GM21528 (cell line): Measurements from ENCODE around the gene CLEC18A.
"Not testable (repeated sequence)": the region's sequence is repeated elsewhere in the genome, so short reads cannot be mapped to it uniquely, and the experiment has no call there.

Experiments
- ATAC-seq: cut with Tn5 transposase; IDR thresholded peaks from one replicate; pipeline ENCODE4 v1.9.1; 2021; ENCODE audit warnings: mild to moderate bottlenecking, moderate library complexity; ENCODE audit not compliant: unreplicated experiment, low FRiP score

Gene CLEC18A

DNA sequence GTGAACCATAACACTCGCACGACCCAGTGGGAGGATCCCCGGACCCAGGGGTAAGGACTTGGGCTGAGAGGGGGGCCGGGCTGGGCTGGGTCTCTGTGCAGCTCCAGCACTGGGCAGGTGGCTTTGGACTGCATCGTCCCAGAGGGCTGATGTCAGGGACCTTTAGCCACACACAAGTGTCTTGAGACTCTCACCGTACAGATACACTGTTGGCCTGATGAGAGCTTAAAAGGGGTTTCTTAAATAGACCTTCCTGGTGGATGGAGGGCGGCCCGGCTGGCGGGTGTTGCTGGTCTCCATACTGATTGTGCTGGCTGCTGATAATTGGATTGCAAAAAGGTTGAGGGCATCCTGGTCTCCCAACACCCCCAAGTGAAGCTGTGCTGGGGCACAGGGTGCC, 21.7 kb upstream of the CLEC18A start:
- no peak for ATAC-seq

DNA sequence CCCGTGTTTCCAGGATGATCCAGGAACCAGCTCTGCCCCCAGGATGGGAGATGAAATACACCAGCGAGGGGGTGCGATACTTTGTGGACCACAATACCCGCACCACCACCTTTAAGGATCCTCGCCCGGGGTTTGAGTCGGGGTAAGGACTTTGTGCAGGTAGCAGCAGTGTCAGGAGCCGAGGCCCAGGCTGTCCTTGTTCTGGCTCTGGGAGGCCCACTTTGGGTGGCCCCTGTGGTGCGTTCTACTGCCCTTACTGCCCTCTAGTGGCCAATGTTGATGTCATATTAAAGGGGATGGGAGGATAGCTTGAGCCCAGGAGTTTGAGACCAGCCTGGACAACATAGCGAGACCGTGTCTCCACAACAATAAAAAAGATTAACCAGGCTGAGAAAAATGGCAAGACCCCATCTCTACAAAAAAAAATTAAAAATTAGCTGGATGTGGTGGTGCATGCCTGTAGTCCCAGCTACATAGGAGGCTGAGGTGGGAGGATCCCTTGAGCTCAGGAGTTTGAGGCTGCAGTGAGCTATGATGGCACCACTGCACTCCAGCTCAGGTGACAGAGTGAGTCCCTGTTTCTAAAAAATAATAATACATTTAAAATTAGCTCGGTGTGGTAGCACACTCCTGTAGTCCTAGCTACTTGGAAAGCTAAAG, 20.9 kb upstream of the CLEC18A start:
- no peak for ATAC-seq

DNA sequence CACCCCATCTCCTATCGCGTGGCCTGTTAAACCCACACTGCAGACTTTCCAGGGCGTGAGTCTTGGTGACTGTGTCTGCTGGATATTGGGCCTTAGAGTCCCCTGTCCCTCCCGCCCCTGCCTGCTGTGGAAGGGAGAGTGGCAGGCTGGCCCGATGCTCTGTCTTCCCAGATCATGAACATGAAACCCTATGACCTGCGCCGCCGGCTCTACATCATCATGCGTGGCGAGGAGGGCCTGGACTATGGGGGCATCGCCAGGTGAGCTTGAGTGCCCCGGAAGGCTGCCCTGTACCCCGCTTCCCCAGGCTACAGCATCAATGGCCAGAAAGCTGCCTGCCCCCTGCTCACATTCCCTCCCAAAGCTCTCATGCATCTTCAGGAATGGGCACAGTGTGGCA, 19.5 kb upstream of the CLEC18A start:
- ATAC-seq, result no peak

DNA sequence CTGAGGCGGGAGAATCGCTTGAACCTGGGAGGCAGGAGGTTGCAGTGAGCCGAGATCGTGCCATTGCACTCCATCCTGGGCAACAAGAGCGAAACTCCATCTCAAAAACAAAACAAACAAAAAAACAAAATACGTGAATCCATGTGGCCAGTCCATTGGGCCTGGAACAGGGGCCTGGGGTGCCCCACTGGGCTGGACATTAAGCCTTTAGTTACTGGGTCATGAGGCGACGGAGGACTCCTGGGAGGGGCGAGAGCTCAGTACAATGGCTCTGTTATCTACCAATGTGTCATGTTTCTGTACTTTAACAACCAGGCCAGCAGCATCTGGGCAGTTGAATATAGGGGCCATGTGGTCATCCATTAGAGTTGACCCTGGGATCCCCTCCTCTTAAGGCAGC, 18.9 kb upstream of the CLEC18A start:
- ATAC-seq, result no peak

DNA sequence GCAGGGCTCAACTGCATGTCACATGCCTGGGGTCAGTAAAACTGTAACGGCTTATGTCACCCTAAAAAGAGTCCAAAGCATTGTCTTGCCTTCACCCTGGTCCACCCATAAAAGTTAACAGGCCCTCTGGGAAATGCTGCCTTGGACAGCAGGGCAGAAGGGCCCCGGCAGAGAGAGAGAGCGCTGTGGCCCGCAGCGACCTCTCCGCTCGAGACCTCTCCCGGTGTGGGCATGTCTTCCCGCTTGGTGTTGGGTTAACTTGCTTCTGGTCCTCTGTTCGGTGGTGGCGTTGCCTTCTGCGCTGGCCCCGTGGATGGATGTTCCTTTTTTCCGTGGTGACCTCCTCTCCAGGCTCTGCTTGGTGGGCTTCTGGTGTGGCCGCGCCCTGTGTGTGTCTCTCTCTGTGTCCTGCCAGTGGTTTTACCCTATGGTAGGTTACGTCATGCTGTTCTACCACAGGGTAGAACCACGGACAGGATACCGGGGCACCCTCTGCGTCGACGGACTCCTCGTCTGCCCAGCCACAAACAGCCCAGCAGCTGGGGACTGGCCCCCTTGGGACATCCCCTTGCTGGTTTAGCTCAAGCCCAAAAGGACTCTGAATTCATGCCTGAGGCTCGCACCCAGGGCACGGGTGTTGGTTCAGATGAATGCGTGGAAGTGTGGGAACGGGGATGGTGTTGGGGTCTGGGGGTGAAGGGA, 18.3 kb upstream of the CLEC18A start:
- ATAC-seq, result no peak

DNA sequence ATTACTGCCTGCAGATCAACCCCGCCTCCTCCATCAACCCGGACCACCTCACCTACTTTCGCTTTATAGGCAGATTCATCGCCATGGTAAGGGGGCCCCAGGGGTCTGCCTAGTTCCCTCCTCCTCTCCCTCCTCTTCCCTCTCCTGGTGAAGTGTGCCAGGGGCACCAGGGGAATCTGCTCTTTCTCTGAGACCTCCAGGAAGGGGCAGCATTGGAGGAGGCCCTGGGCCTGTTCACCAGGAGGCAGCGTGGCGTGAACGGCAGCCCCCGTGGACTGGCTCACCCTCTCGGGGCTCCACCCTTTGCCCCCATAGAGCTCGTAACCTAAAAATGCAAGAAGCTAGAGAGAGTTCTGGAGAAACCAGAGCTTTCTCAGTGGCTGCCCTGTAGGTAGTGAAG, 17.1 kb upstream of the CLEC18A start:
- ATAC-seq, result no peak

DNA sequence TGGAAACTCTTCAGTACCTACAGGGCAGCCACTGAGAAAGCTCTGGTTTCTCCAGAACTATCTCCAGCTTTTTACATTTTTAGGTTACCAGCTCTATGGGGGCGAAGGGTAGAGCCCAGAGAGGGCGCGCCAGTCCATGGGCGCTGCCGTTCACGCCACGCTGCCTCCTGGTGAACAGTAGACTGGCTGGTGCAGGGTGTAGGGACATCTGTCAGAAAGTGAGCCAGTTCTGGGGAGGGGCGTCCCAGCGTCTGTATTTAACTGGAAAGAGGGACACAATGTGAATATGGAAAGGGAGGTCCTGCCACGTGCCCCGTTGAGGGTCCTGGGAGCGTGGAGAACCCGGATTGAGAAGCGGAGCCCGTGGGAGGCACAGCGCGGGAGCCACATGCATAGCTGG, 16.4 kb upstream of the CLEC18A start:
- no peak for ATAC-seq

DNA sequence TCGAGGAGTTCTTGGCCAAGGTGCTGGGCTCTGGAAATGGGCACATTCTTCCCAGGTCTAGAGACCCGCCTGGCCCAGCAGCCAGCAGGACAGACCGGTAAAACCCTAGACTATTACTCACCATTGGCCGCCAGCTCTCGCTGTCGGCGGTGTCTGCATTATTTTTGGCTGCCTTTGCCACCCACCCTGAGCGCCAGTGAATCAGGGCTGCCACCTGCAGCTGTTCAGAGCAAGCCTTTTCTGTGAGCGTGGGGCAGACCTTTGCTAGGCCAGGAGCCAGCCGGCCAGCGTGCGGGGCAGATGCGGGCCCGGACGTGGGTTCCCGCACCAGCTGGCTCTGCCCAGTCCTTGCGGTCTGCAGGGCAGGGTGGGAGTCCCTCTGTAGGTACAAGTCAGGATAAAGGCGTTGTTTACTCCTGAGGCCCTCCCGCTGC, 15.8 kb upstream of the CLEC18A start:
- no peak for ATAC-seq

DNA sequence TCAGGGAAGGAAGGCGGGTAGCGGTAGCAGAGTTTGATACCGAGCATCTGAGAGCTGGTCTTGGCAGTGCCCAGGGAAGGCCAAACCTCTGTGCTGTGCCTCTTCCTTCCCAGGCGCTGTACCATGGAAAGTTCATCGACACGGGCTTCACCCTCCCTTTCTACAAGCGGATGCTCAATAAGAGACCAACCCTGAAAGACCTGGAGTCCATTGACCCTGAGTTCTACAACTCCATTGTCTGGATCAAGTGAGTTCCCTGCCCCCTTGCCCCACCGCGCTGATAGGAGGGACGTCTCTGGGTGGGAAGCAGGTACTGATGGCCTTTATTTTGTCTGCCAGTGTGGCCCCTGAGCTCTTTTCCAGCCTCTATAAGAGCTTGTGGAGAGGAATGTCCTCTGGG, 15.4 kb upstream of the CLEC18A start:
- no peak for ATAC-seq

DNA sequence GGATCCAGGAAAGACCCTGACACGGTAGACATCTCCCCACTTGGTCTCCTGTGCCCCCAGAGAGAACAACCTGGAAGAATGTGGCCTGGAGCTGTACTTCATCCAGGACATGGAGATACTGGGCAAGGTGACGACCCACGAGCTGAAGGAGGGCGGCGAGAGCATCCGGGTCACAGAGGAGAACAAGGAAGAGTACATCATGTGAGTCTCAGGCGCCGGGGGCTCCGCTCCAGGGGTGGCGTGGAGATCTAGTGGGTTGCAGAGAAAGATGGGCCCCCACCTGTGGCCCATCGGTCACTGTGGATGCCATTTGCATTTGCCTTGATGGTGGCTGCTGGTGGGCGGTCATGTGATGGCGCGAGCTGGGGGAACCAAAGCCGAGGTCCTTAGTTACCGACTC, 14.9 kb upstream of the CLEC18A start:
- ATAC-seq, result no peak

DNA sequence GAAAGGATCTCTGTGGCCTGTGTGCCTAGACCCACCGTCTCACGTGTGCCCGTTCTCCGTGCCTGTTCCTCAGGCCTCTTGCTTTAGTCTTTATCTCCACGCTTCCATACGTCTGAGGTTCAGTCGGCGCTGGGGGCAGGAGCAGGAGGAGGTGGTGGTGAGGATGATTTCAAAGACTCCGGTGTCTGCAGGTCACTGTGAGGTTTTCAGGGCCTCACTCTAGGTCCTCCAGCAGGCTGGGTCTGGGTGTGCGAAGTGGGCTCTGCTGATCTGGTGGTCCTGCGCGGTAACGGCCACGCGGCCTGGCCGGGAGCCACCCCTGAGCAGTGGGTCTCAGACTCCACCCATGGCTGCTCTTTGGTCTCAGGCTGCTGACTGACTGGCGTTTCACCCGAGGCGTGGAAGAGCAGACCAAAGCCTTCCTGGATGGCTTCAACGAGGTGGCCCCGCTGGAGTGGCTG, 14.4 kb upstream of the CLEC18A start:
- no peak for ATAC-seq

DNA sequence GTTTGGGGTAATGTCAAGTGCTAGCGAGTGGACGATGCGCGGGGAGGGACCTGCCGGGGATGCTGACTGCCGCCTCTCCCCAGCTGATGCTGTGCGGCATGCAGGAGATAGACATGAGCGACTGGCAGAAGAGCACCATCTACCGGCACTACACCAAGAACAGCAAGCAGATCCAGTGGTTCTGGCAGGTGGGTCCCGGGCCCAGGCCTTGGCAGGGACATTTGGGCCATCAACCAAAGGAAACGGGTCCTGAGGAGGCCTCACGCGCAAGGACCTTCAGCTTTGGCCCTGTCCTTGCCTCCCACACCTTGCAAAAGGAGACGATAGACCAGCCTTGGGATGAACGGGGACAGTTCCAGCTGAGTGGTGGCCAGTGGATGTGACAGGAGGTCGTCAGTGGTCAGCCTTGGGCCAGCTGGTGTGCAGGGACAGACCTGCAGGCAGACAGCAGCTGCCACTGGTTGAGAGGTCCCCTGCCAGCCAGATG, 13.6 kb upstream of the CLEC18A start:
- no peak for ATAC-seq

DNA sequence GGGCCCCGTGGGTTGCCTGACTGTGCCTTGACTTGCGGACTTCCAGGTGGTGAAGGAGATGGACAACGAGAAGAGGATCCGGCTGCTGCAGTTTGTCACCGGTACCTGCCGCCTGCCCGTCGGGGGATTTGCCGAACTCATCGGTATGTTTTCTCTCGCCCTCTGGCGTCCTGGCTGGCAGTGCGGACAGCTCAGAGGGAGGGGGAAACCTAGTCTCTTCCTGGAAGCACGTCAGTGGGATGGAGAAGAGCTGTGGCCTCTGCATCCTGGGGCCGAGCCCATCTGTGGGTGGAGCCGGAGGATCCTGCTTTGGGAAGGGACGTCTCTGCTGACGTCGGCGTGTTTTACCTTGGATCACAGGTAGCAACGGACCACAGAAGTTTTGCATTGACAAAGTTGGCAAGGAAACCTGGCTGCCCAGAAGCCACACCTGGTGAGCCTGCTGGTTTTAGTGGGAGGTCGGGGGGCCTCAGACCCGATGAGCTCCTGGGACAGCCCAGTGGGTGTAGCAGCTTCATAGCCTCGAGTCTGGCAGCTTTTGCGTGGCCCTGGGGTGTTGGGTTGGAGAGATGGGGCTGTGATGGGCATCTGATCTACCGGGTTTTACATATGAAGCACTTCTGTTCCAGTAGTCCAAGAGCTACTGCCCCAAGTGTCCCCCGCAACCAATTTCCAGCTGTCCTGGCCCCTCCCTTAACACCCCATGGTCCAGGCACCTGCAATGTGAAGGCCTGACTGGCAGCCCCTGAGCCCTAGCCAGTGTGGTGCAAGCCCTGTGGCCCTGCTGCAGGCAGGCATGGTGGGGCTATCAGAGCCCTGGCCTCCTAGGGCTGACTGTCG, 11.9 kb upstream of the CLEC18A start:
- ATAC-seq, result no peak

DNA sequence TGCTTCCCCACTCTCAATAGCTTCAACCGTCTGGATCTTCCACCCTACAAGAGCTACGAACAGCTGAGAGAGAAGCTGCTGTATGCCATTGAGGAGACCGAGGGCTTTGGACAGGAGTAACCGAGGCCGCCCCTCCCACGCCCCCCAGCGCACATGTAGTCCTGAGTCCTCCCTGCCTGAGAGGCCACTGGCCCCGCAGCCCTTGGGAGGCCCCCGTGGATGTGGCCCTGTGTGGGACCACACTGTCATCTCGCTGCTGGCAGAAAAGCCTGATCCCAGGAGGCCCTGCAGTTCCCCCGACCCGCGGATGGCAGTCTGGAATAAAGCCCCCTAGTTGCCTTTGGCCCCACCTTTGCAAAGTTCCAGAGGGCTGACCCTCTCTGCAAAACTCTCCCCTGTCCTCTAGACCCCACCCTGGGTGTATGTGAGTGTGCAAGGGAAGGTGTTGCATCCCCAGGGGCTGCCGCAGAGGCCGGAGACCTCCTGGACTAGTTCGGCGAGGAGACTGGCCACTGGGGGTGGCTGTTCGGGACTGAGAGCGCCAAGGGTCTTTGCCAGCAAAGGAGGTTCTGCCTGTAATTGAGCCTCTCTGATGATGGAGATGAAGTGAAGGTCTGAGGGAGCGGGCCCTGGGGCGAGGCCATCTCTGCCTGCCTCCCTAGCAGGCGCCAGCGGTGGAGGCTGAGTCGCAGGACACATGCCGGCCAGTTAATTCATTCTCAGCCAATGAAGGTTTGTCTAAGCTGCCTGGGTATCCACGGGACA, 11.1 kb upstream of the CLEC18A start:
- no peak for ATAC-seq

DNA sequence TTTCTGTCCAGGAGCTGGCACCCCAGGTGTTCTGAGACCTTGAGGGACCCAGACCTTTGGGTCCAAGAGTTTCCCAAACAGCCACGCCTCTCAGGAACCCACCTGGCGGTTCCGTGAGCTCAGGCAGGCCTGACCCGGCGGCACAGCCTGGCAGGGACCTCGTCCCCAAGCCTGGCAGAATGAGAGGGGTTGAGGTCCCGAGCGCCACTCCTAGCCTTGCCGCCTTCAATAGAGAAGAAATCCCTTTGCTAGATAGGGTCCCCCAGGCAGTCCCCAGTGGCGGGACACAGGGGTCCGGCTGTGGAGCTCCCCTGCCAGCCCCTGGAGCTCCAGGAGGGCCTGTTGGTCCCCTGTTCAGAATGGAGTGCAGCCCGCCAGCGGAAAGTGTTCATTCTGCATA, 10.5 kb upstream of the CLEC18A start:
- no peak for ATAC-seq

DNA sequence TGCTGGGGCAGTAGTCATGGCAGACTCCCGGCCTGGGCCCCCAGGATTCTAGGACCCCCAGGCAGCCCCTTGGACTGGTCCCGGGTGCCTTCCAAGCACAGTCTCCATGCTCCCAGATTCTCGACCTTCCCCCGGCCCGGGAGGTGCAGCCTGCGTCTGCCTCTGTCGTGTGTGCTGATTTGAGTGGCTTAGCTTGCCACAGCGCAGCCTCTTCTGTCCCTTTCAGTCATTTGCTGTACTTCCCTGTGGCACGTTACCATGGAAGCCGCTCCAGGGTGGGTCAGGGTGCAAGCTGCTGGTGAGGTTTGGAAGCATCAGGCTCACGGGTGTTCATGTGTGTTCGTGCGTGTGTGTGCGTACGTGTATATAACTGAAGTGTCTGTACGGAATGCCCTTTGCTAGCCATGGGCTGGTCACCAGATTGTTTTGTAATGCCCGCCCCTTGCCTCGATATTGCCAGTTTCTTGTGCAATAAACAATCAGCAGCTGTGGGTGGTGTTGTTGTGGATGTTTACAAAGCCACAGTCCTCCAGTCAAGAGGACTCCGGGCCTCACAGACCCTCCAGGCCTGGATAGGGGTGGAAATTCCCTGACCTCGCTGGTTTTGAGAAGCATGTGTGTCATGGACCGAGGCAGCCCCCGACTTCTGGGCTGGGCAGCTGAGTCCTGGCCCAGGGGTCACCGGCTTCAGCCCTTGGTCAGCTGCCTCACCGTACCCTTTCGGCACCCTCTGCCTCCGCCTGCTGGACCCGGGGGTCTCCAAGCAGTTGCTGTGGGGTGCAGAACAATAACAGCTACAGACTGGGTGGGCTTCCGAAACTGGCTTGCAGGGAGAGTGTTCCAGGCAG, 9.7 kb upstream of the CLEC18A start:
- ATAC-seq, result no peak

DNA sequence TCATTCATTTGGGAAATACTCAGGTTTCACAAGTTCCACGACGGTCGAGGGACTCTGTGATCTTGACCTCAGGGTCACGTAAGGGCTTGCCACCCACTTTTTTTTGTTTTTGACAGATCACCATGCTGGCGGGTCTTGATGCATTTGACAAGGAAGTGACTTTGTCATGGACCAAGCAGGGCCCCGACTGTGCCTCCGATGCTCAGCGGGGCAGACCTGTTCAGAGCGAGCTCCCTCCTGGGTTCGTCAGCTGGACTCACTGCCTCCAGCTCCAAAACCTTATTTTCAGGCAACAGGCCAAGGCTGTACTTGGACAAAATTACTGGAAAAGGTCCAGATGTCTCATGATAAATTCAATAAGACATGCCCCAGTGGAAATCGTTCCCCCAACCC, 9.0 kb upstream of the CLEC18A start:
- no peak for ATAC-seq

DNA sequence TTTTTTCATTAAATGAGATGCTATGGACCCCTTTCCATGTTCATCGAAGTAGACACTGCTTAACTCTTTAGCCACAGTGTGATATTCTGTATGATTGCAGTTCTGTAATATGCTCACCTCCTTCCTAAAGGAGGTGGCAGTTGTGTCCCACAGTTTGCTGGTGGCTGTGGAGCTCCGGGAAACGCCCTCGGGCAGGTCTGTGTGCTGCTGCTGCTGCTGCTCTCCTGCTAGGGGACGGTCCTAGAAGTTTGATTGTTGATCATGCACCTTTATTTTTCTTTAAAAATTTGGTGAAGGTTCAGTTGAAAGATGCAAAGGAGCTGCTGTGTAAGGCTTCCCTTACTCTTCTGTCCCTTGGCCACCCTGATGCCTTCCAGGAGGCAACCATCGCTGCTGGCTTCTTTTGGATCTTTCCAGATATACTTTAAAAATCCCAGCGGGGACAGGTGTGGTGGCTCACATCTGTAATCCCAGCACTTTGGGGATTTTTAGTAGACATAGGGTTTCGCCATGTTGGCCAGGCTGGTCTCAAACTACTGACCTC, 8.4 kb upstream of the CLEC18A start:
- ATAC-seq, result no peak

DNA sequence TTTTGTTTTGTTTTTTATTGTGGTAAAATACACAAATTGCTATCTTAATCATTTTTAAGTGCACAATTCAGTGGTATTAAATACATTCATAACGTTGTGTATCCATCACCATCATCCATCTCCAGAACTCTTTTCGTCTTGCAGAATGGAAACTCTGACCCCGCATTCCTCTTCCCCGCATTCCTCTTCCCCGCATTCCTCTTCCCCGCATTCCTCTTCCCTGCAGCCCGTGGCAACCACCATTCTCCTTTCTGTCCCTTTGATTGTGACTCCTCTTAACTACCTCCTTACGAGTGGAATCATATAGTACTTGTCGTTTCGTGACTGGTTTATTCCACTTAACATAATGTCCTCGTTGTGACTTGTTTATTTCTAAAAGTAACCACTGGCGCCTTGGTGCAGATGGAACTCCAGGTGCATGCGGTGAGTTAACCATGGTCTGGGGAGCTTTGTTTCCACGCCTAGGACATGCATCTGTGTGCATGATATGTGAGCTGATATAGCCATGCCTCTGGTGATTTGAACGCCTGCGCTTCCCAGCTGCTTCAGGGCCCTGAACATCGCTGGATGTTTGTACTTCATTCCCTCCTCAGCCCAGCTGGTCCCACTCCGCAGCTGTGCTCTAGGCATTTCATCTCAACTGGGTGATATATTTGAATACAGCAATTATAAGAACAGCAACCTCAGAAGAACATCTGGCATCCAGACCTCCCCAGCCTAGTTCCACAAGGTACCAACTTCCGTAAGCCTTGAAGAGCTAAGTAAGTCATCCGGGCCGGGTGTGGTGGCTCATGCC, 7.7 kb upstream of the CLEC18A start:
- not testable (repeated sequence) for ATAC-seq
